NK-92 (cell line): Measurements from ENCODE around the gene ZNF429.
"Not testable (repeated sequence)": the region's sequence is repeated elsewhere in the genome, so short reads cannot be mapped to it uniquely, and the experiment has no call there.

Experiments used
- DNase-seq: peaks from one replicate; lab custom pipeline; 2025; ENCODE audit not compliant: unreplicated experiment; lab: John Stamatoyannopoulos, UW

Gene ZNF429

GRCh38 chr19:21512609-21513008 is 7.2 kb downstream of the ZNF429 start:
- DNase-seq, result not testable (repeated sequence)

GRCh38 chr19:21513651-21514050 is 8.2 kb downstream of the ZNF429 start:
- no peak for DNase-seq

DNA sequence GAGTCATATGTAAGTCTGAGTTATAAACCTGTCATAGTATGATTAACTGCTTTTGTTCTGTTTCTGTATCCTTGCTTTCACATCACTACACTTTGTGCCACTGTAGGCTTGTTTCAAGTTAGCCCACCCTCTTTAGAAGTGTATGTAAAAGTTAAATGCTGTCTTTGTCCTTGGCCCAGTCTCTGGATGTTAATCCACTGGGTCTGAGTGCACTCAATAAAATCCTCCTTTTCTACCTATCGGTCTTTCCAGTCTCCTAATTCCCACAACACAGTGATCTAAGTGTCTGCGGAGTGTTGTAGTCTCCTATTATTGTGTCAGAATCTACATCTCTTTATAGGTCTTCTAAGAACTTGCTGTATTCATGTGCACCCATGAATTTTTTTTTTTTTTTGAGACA is 14.1 kb downstream of the ZNF429 start:
- no peak for DNase-seq

- DNase-seq, result no peak
These were observed 27.5 kb downstream of the ZNF429 start for GRCh38 chr19:21532904-21533303.

DNA sequence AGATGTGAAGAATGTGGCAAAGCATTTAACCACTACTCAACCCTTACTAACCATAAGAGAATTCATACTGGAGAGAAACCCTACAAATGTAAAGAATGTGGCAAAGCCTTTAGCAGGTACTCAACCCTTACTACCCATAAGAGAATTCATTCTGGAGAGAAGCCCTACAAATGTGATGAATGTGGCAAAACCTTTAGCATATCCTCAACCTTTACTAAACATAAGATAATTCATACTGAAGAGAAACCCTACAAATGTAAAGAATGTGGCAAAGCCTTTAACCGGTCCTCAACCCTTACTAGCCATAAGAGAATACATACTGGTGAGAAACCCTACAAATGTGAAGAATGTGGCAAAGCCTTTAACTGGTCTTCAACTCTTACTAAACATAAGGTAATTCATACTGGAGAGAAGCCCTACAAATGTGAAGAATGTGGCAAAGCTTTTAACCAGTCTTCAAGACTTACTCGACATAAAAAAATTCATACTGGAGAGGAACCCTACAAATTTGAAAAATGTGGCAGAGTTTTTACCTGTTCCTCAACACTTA is 31.4 kb downstream of the ZNF429 start:
- not testable (repeated sequence) for DNase-seq

DNA sequence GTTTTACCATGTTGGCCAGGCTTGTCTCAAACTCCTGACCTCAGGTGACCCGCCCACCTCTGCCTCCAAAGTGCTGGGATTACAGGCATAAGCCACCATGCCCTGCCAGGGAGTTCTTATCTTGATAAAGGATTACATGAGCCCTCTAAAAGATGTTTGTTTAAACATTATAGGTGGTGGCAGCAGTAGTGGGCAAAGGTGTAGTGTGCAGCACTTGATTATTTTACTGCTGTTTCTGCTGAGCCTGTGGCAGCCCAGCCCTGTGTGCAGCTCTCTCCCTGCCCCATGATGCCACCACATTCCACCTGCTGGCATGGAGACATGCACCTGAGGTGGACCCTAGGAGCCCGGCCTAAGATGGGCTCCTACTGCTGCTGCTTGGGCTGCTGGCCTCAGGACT is 54.0 kb downstream of the ZNF429 start:
- DNase-seq, result no peak

DNA sequence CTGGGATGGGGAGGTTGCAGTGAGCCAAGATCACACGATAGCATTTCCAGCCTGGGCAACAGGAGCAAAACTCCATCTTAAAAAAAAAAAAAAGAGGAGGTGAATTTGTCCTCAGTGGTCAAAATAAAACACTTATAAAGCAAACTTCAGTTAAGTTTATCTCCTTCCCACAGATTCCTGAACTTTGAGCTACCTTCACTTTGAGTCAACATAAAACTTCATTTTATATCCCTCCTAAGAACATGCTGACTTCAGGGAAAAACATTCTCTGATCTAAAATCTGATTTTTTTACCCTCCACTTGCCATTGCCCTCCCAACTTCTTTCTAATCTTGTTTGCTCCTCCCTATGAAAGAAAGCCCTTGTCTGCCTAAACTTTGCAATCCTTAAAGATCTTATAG is 59.0 kb downstream of the ZNF429 start:
- no peak for DNase-seq

DNA sequence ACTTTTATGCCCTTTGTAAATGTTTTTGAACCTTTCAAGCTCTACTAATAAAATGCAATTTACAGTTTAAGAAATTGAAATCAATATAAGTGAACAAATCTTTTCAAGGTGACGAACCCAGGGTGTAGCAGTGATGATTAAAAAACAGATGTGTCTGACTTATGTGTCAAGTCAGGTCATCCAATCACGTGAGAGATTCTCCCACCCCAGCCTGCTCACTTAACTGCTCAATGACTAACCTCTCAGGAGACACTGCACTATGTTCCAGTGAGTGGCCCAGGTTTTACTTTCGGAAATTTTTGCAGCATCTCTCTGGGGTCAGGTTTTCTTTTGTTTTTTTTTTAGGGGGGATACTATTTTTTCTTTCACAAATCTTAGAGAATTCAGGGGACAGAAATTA is 60.7 kb downstream of the ZNF429 start:
- DNase-seq, result no peak

DNA sequence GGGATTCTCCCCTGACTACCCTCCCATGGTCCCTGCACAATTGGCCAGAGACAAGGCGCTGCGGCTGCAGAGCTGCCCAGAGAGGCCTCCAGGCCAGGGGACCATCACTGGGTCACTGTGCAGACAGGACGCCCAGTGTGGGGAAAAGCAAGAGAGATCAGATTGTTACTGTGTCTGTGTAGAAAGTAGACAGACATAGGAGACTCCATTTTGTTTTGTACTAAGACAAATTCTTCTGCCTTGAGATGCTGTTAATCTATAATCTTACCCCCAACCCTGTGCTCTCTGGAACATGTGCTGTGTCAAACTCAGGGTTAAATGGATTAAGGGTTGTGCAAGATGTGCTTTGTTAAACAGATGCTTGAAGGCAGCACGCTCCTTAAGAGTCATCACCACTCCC is 62.4 kb downstream of the ZNF429 start:
- DNase-seq, result not testable (repeated sequence)

- no peak for DNase-seq
These were observed 63.6 kb downstream of the ZNF429 start for GRCh38 chr19:21568816-21569493.

- no peak for DNase-seq
These were observed 64.1 kb downstream of the ZNF429 start for GRCh38 chr19:21569494-21569865.

- no peak for DNase-seq
These were observed 65.9 kb downstream of the ZNF429 start for GRCh38 chr19:21571316-21571715.

GRCh38 chr19:21574607-21575006 is 69.2 kb downstream of the ZNF429 start:
- DNase-seq, result no peak

- no peak for DNase-seq
These were observed 71.1 kb downstream of the ZNF429 start for GRCh38 chr19:21576481-21576880.

DNA sequence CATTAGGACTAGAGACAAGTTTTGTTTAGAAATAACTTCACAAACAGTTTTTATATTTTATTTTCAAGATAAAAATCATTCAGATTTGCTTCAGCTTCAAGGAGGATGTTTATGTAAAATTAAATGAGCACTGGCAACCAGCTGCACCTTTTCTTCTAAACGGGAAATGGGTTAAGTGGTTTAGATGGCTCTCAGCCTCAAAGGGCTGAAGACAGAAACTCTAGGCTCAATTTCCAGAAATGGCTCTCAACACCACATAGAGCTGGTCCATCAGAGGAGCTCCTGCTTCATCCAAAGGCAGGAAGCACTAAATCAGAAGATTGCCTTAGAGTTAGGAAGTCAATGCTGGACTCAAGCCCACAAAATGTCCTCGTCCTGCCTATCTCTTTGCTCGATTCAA is 74.7 kb downstream of the ZNF429 start:
- no peak for DNase-seq

GRCh38 chr19:21580818-21581217 is 75.4 kb downstream of the ZNF429 start:
- DNase-seq, result no peak

GRCh38 chr19:21581646-21582240 is 76.3 kb downstream of the ZNF429 start:
- DNase-seq, result no peak

DNA sequence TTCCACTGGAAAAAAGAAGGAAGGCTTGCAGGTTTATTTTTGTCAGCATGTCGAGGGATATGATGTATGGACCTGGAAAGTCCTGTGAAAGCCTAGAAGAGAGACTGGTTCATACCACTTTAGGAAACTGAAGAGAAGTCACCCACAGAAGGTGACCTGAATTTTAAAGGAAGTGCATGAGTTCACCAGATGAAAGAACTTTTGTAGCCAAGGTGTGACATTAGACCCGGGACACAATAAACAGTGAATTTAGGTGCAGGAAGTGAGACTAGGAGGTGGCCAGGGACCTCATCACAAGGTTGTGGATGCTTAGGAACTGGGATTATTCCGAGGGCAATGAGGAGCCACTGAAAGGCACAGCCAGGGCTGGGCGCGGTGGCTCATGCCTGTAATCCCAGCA is 79.1 kb downstream of the ZNF429 start:
- no peak for DNase-seq

DNA sequence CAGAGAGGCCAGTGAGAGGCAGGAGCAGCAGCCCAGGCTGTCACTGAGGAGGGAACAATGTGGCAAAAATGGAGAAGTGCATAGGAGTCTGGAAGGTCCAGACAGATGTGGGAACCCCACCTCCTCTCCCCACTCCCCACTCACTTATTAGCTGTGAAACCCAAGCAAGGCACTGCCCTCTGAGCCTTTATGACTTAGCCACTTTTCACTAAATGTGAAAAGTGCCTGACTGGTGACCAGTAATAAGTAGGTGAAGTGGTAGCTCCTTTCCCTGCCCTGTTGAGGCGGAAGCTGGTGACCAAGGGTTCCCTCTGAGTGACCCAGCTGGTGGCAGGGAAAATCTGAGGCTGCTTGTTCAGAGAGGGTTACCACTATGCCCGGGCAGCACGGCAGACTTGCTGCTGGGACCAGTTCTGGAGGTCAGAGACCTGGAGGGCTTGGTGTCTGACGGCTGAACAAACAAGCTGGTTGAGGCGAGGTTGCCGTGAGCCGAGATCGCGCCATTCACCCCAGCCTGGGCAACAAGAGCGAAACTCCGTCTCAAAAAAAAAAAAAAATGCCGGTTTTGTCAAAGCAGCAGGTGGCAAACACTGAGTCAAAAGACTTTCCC is 80.0 kb downstream of the ZNF429 start:
- no peak for DNase-seq

- DNase-seq, result no peak
These were observed 81.1 kb downstream of the ZNF429 start for GRCh38 chr19:21586311-21587116.

GRCh38 chr19:21587117-21587461 is 81.7 kb downstream of the ZNF429 start:
- no peak for DNase-seq

GRCh38 chr19:21587549-21587948 is 82.1 kb downstream of the ZNF429 start:
- DNase-seq, result no peak
